ENCODE results near the gene RAPSN.
"Not testable (repeated sequence)": the region's sequence is repeated elsewhere in the genome, so short reads cannot be mapped to it uniquely, and the experiment has no call there.

RAPSN gene

GRCh38 chr11:47470671-47471070 is 21.7 kb upstream of the RAPSN start:
- DNase-seq (ENCODE audit: low spot score in 2 of 2): no peak
- peaks cover 29% of the 10 kb centered on the region for H3K4me1 Mint-ChIP-seq
- peaks cover 98% of the 10 kb centered on the region for H3K36me3 Mint-ChIP-seq
- no peaks in the 10 kb centered on the region for H3K9me3 Mint-ChIP-seq
- peak overlapping the region; percentile 90 for H3K27ac Mint-ChIP-seq
- no peak overlapping the region for H3K4me3 Mint-ChIP-seq
- ATAC-seq: no peak

- DNase-seq (ENCODE audit: low spot score in 2 of 2) (no peak), ATAC-seq (no peak)
- Mint-ChIP-seq H3K9me3 (no peaks in the 10 kb centered on the region), H3K4me1 (peaks cover 34% of the 10 kb centered on the region), H3K36me3 (peaks cover 98% of the 10 kb centered on the region), H3K4me3 (no peak overlapping the region), H3K27ac (peak overlapping the region; percentile 80)
Measured at GRCh38 chr11:47469361-47470179, 20.6 kb upstream of the RAPSN start.

GRCh38 chr11:47468598-47469214 is 19.8 kb upstream of the RAPSN start:
- peaks cover 98% of the 10 kb centered on the region for H3K36me3 Mint-ChIP-seq
- no peak overlapping the region for H3K4me3 Mint-ChIP-seq
- peak overlapping the region; percentile 80 for H3K27ac Mint-ChIP-seq
- DNase-seq (ENCODE audit: low spot score in 2 of 2) (no peak), ATAC-seq (no peak)
- H3K9me3 Mint-ChIP-seq: no peaks in the 10 kb centered on the region
- peaks cover 34% of the 10 kb centered on the region for H3K4me1 Mint-ChIP-seq

- DNase-seq (ENCODE audit: low spot score in 2 of 2) (no peak), ATAC-seq (no peak)
- H3K4me1 Mint-ChIP-seq: peaks cover 34% of the 10 kb centered on the region
- H3K9me3 Mint-ChIP-seq: no peaks in the 10 kb centered on the region
- H3K27ac Mint-ChIP-seq: peak overlapping the region; percentile 80
- peaks cover 94% of the 10 kb centered on the region for H3K36me3 Mint-ChIP-seq
- H3K4me3 Mint-ChIP-seq: no peak overlapping the region
Measured at GRCh38 chr11:47467357-47467756, 18.4 kb upstream of the RAPSN start.

- H3K36me3 Mint-ChIP-seq: peaks cover 92% of the 10 kb centered on the region
- DNase-seq (ENCODE audit: low spot score in 2 of 2) (no peak), ATAC-seq (no peak)
- H3K27ac Mint-ChIP-seq: peak overlapping the region; percentile 80
- H3K9me3 Mint-ChIP-seq: no peaks in the 10 kb centered on the region
- peaks cover 34% of the 10 kb centered on the region for H3K4me1 Mint-ChIP-seq
- no peak overlapping the region for H3K4me3 Mint-ChIP-seq
Measured at GRCh38 chr11:47466701-47467250, 17.8 kb upstream of the RAPSN start.

- Mint-ChIP-seq H3K27ac (peak overlapping the region; percentile 80), H3K4me3 (no peak overlapping the region), H3K36me3 (peaks cover 86% of the 10 kb centered on the region), H3K4me1 (peaks cover 34% of the 10 kb centered on the region), H3K9me3 (no peaks in the 10 kb centered on the region)
- ATAC-seq (no peak), DNase-seq (ENCODE audit: low spot score in 2 of 2) (no peak)
Measured at GRCh38 chr11:47466201-47466600, 17.3 kb upstream of the RAPSN start.

- DNase-seq (ENCODE audit: low spot score in 2 of 2) (no peak), ATAC-seq (no peak)
- Mint-ChIP-seq H3K27ac (no peak overlapping the region), H3K4me3 (no peak overlapping the region), H3K36me3 (peaks cover 76% of the 10 kb centered on the region), H3K9me3 (no peaks in the 10 kb centered on the region), H3K4me1 (peaks cover 29% of the 10 kb centered on the region)
Measured at GRCh38 chr11:47464483-47464882, 15.5 kb upstream of the RAPSN start.

GRCh38 chr11:47461876-47462275 is 12.9 kb upstream of the RAPSN start:
- Mint-ChIP-seq H3K4me3 (no peak overlapping the region), H3K36me3 (peaks cover 55% of the 10 kb centered on the region)

GRCh38 chr11:47460571-47461235 is 11.8 kb upstream of the RAPSN start:
- DNase-seq (ENCODE audit: low spot score in 2 of 2) (no peak), ATAC-seq (no peak)
- H3K9me3 Mint-ChIP-seq: no peaks in the 10 kb centered on the region
- H3K27ac Mint-ChIP-seq: peak overlapping the region; percentile 64
- H3K4me3 Mint-ChIP-seq: no peak overlapping the region
- peaks cover 5% of the 10 kb centered on the region for H3K4me1 Mint-ChIP-seq
- peaks cover 45% of the 10 kb centered on the region for H3K36me3 Mint-ChIP-seq

More at GRCh38 chr11:47461876-47462275, 12.9 kb upstream of the RAPSN start:
- H3K27ac Mint-ChIP-seq: peak overlapping the region; percentile 53
- ATAC-seq (no peak), DNase-seq (ENCODE audit: low spot score in 2 of 2) (no peak)
- no peaks in the 10 kb centered on the region for H3K9me3 Mint-ChIP-seq
- H3K4me1 Mint-ChIP-seq: peaks cover 7% of the 10 kb centered on the region

- H3K27ac Mint-ChIP-seq, H3K4me3 Mint-ChIP-seq, H3K4me1 Mint-ChIP-seq, H3K9me3 Mint-ChIP-seq, H3K36me3 Mint-ChIP-seq: not testable (repeated sequence)
- ATAC-seq (peak; percentile 87), DNase-seq (ENCODE audit: low spot score in 2 of 2) (peak; percentile 14 to 55)
Measured at GRCh38 chr11:47454258-47454671, 5.3 kb upstream of the RAPSN start.

- Mint-ChIP-seq H3K36me3 (no peaks in the 10 kb centered on the region), H3K4me1 (peaks cover 4% of the 10 kb centered on the region), H3K27ac (no peak overlapping the region), H3K9me3 (no peaks in the 10 kb centered on the region), H3K4me3 (no peak overlapping the region)
- no peak for ATAC-seq
- no peak for DNase-seq (ENCODE audit: low spot score in 2 of 2)
Measured at GRCh38 chr11:47453365-47453764, 4.4 kb upstream of the RAPSN start.

- DNase-seq (ENCODE audit: low spot score in 2 of 2) (no peak), ATAC-seq (no peak)
- H3K9me3 Mint-ChIP-seq: no peaks in the 10 kb centered on the region
- H3K36me3 Mint-ChIP-seq: no peaks in the 10 kb centered on the region
- no peak overlapping the region for H3K4me3 Mint-ChIP-seq
- H3K27ac Mint-ChIP-seq: no peak overlapping the region
- peaks cover 4% of the 10 kb centered on the region for H3K4me1 Mint-ChIP-seq
Measured at GRCh38 chr11:47451990-47452389, 3.1 kb upstream of the RAPSN start.

GRCh38 chr11:47451436-47451835 is 2.5 kb upstream of the RAPSN start:
- H3K27ac Mint-ChIP-seq: no peak overlapping the region
- H3K9me3 Mint-ChIP-seq: no peaks in the 10 kb centered on the region
- H3K4me3 Mint-ChIP-seq: no peak overlapping the region
- no peaks in the 10 kb centered on the region for H3K36me3 Mint-ChIP-seq
- no peak for DNase-seq (ENCODE audit: low spot score in 2 of 2)
- ATAC-seq: no peak
- H3K4me1 Mint-ChIP-seq: peaks cover 4% of the 10 kb centered on the region

GRCh38 chr11:47449541-47449940 is 605 bp upstream of the RAPSN start:
- Mint-ChIP-seq H3K9me3 (no peaks in the 10 kb centered on the region), H3K36me3 (no peaks in the 10 kb centered on the region), H3K27ac (no peak overlapping the region), H3K4me3 (no peak overlapping the region), H3K4me1 (peaks cover 4% of the 10 kb centered on the region)
- no peak for ATAC-seq
- no peak for DNase-seq (ENCODE audit: low spot score in 2 of 2)

- Mint-ChIP-seq H3K9me3 (no peaks in the 10 kb centered on the region), H3K4me3 (no peak overlapping the region), H3K36me3 (no peaks in the 10 kb centered on the region), H3K27ac (peak overlapping the region; percentile 6), H3K4me1 (no peaks in the 10 kb centered on the region)
- DNase-seq (ENCODE audit: low spot score in 2 of 2): no peak
- no peak for ATAC-seq
Measured at GRCh38 chr11:47447906-47448305, 1.0 kb downstream of the RAPSN start.

Measured in stimulated activated effector memory CD8-positive, alpha-beta T cell treated with anti-CD3 and anti-CD28 coated beads, Interleukin-12 subunit alpha, Interleukin-12 subunit beta, amount 100 ng/mL, for 72 hours (primary cell).